ENCODE data around the gene CEP83.

GRCh38 chr12:94261786-94262185 is 197.9 kb downstream of the CEP83 start:
- no peak for TF ChIP-seq ZFX (IDR thresholded peaks at IDR 0.05; ENCODE audit: borderline replicate concordance)
- TF ChIP-seq, protein P1, sequence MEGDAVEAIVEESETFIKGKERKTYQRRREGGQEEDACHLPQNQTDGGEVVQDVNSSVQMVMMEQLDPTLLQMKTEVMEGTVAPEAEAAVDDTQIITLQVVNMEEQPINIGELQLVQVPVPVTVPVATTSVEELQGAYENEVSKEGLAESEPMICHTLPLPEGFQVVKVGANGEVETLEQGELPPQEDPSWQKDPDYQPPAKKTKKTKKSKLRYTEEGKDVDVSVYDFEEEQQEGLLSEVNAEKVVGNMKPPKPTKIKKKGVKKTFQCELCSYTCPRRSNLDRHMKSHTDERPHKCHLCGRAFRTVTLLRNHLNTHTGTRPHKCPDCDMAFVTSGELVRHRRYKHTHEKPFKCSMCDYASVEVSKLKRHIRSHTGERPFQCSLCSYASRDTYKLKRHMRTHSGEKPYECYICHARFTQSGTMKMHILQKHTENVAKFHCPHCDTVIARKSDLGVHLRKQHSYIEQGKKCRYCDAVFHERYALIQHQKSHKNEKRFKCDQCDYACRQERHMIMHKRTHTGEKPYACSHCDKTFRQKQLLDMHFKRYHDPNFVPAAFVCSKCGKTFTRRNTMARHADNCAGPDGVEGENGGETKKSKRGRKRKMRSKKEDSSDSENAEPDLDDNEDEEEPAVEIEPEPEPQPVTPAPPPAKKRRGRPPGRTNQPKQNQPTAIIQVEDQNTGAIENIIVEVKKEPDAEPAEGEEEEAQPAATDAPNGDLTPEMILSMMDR (IDR thresholded peaks at IDR 0.05): no peak
